GM11168 (cell line): ENCODE data around the gene LRPAP1.
"Not testable (repeated sequence)": the region's sequence is repeated elsewhere in the genome, so short reads cannot be mapped to it uniquely, and the experiment has no call there.

ENCODE experiments used
- in situ Hi-C: fragments of 300-500 bp; cut with MboI; formaldehyde crosslinking; loops from one replicate; pipeline ENCODE4 v1.12.0; 2022; ENCODE audit warnings: low sequenced_read_pairs; ENCODE audit not compliant: unreplicated experiment

Gene LRPAP1

DNA sequence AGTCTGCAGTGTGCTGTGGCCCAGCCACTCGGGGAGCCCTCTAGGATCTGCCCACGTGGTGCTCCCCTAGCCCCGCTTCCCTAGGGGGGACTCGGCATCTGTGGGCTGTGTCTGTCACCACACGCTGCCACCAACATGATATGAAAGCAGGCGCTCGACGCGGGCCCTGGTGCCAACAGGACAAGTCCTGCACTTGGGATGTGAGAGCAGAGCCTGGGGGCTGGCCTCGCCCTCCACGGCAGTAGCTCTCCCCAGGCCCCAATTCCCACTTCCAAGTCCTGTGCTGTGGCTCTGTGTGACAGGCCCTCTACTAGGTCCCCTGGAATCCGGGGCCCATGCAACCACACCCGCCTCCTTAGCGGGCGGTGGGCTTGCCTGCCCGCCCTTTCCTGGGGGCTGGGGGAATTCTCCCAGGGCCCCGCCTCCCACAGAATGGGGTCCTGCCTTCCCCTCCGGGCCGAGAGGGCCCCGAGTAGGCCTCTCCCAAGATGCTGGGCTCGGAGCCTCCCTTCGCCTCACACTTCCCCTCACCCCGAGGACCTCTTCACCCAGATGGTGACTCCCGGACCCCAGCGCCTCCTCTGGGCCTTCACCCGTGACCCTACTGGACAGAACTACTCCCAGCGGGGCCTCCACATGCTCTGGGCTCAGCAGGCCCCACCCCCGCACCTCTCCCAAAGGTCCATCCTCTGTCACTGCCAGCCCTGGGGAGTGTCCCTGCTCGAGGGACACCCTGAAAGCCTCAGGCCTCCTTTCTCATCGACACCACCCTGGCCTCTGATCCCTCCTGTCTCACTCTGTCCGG lies 11.2 kb downstream of the LRPAP1 start:
- in situ Hi-C loops: no loop called here

DNA sequence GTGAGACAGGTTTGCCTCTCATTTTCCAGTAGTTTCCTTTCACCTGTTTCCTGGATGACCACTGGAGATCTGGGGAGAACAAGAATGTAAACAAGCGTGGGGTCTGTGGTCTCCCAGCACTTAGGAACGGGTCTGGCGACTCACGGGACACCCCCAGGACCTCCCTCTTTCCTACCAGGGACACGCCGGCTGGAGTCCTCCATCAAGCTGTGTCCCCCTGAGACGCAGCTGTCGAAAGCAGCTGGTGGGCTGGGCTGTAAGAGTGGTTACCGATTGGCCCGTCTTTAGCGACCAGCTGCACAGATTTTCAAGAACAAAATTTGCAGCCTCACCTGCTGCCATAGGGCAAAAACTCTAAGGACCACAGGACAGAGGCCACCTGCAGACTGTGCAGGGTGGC lies 11.9 kb downstream of the LRPAP1 start:
- in situ Hi-C loops: no loop called here

DNA sequence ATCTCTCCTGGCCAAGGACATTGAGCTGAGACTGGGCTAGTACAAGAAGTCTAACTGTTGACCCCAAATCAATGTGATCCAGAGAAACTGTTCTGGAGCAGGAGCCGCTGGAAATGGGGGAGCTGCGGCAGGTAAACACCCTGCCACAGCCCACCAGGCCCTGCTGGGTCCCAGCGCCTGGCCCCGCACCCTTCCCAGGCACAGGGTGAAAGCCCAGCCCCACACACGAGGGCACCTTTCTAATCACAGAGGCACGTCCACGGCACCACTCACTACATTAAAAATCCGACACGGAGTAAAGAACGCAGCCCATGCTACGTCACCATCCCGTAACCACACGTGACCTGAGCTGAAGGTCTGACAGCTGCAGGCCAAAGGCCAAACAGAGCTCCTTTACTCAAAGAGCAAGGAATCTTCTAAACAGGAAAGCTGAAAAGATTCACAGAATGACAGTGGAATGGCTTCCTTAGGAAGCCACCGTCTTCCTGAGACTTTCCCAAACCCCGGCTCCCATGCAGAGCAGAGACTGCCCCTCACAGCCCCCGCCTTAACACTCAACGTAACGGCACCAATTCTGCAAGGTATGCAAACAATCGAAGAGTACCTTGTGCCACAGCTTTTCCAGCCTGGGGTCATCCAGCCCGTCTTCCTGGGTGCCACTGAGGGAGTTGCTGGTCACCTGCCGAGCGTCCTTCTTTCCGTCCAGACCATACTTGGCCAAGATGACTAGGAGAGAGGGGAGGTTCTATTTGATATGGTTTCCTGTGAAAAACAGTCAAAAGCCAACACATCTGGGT lies 12.6 kb downstream of the LRPAP1 start:
- in situ Hi-C loops: no loop called here

DNA sequence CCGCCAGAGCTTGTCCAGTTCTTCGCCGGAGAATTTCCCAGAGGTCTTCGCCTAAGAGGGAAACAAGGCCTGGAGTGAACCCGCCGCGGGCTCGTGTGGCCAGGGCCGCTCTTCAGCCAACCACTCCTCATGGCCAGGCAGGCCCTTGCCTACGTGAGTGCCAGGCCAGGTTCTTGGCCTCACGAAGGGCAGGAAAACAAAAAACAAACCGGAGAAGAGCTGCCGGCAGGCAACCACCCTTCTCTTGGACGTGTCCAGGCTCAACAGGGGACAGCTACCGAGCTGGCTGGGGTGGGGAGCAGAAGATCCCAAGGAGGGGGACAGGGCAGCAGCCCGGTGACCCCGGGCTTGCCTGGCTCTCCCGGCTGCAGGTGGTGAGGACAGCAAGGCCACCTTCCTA lies 13.3 kb downstream of the LRPAP1 start:
- in situ Hi-C loops: no loop called here

DNA sequence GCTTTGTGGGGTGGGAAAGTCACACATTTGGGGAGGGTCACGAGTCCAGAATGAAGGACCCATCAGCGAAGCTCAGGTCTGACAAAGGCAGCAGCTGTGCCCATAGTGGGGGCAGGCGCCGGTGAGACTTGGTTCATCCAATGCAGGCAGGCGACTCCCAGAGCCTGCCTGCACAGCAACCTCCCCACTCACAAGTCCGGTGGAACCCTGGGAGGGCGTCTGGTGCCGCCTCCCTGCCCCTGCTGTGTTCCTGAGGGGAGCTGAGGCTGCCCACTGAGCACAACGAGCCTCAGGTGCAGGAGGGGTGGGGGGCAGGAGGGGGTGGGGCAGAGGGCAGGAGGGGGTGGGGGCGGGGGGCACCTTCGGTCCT lies 13.7 kb downstream of the LRPAP1 start:
- in situ Hi-C loops: no loop called here

DNA sequence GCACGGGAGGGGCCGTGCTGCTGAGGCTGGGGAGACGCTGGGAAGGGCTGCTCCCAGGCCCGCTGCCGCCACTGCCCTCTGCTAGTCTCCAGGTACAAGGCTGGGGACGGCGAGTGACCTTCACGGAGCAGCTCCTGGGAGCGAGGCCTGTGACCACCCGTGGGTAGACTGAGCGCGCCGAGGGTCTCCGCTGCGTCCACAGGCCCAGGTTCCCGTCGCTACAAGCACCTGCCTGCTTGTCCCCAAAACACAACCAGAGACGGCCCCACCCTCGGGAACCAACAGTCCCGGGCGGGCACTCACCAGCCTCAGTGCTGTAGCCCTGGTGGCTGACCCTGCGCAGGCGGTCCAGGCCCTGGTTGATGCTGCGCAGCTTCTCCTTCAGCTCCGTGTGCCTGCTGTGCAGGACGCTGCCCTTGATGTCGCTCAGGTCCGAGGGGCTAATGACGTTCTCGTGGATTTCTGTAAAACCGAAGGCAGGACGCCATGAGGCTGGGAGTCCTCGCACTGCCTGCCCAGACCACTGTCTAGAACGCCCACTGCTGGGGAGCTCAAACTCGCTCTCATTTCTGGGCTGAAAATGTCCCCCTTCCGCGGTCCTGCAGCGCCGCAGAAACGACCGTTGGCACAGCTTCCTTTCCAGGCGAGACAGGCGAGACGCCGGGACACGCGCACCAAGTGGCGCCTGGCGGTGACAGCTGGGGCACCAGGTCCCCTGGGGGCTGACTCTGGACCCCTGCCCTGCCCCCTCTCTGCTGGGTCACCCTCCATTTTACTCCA lies 14.3 kb downstream of the LRPAP1 start:
- in situ Hi-C loops: no loop called here

DNA sequence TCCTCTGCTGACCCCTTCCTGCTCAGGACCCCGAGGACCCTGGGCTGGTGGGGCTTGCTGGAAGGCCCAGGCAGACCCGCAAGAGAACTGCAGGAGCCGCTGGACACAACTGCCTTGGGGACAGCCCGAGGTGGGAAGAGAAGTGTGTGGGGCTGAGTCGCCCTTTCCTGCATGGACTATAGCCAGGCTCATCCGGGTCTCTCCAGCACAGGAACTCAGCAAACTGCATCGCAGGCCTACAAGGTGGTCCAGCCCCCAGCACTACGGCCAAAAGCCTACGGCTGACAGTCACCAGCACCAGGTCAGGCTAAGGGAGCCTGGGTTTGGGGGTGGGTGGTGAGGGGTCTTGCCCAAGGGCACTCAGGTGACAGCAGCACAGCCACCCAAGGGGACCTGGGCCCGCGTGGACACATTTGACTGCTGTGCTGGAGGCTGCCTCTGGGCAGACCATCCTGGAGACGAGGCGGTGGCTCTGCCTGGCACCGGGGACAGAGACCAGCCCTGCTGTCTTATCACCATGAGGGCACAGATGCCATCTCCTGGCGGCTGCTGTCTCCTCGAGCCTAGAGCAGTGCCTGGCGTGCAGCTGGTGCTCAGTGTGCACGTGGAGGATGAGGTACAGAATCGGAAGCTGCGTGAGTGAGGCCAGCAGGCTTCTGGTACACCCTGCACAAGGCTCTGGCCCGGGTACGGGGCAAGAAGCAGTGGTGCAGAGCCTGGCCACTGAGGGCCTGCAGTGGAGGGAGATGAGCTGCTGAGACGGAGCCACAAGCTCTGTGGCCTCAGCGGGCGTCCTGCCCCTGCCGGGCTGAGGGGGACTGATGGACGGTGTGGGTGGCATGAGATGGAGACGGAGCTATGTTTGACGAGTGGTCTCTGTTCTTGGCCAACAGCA lies 15.1 kb downstream of the LRPAP1 start:
- in situ Hi-C loops: no loop called here

DNA sequence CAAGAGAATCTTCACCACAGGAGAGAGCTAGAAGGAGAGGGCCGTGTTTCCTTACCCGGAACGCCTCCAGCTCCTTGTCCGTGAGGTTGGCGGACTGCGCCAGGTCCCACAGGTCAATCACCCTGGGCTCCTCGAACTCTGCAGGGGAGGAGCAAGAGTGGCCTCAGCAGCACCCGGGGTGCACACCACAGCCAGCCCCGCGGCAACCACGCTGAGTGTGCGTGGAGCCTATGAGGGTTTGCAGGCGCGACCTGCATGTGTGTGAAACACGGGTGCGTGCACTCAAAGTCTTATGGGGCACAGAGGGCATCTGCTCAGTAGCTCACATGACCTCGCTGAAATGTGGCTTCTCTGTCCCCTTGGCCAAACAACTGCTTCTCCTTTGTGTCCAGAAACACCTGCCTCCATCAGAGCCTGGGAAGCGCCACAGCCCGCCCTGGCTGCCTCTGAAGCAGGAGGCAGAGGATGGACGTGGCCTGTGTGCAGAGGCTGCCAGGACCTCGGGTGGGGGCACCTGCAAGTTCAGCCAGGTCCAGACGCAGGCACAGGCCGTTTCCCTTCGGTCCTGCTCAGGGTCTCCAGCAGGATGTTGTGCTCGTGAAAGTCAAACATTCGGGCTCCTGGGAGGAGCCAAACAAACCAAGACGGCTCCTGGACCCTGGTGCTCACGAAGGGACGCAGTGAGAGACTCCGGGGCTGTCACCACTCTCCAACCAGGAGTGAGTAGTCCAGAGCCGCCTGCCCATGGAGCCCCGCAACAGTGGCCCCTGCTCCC lies 16.0 kb downstream of the LRPAP1 start:
- in situ Hi-C loops: no loop called here

DNA sequence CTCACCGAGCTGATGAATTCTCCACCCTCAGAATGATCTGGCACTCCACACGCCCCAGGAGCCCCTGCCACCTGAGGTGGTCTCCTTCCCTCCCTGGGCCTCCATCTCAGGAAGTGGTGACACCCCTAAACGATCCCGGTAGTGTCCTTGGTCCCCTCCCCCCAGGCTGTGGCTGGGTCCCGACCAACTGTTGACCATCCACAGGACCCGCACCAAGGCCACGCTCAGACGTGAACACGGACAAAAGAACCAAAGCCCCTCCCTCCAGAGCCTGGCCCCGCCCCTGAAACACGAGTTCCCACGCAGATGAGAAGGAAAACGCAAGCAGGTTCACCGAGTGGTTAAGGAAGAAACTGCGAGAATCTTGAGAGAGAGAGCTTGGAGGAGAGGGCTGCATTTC lies 16.6 kb downstream of the LRPAP1 start:
- in situ Hi-C loops: no loop called here

DNA sequence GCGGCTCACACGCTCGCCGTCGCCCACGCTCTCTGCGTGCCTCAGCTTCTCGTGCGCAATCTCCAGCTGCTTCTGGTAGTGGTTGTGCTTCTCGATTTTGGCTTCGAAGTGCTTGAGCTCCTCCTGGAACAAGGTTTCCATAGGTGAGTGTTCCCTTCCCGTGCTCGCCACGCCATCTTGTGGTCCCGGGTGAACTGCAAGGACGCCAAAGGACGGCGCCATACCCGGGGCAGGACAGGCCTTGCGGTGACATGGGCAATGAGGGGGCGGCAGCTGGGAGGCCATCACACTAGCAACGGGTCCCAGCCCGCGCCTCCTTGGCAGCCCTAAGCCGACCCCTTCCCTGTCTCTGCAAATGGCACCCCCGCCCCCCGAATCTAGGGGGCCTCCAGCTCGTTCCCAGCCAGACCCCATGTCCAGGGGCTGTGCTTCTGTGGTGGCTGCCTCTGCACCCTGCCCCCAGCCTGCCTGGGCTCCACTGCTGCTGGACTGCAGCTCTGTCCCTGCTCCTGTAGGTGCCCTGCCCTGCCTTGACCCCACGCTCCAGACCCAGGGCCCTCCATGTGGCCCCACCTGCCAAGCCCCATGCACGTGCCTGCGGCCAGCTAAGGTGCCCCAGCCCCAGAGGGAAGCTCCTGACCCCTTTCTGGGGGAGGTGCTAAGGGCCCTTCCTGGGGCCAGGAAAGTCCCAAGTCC lies 17.3 kb downstream of the LRPAP1 start:
- in situ Hi-C loops: no loop called here

DNA sequence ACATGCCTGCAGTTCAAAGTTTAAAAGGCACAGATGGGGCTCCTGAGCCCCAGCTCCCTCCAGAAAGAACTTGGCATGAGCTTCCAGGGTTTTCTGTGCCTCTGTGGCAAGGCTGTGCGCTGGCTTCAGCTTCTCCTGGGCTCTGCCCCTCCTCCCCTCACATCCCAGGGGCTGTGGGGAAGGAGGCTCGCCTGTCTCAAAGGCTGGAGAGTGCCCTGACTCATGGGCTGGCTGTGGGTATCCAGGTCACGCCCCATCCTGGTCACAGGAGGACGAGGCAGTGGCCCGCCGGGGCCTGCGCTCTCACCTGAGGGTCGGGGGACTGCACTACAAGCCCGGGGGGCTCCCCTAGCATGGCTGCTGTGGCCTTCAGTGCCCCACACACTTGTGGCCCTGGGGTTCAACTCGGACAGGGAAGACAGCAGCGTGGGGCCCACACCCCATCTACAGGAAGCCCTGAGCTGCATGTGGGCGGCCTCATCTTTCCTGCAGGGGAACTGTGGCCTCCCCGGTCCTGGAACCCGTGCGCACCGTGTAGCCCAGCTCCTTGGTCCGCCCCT lies 17.9 kb downstream of the LRPAP1 start:
- in situ Hi-C loops: no loop called here

DNA sequence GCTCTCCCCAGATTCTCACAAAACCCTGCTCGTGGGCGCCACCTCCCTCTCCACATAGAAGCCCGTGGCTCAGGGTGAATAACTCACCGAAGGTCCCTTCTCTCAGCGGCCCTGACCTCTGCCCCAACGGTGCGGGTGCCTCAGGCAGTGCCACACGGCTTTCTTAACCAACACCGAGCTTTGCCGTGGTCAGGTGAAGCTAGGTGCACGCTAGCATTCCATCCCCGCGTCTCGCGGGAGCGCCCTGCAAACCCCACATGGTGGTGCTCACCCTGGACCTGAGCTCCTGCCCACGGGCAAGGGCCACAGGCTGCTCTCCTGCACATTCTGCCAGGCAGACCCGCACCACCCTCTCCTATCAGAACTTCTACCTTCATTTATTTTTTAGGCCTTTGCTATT lies 18.4 kb downstream of the LRPAP1 start:
- in situ Hi-C loops: no loop called here

DNA sequence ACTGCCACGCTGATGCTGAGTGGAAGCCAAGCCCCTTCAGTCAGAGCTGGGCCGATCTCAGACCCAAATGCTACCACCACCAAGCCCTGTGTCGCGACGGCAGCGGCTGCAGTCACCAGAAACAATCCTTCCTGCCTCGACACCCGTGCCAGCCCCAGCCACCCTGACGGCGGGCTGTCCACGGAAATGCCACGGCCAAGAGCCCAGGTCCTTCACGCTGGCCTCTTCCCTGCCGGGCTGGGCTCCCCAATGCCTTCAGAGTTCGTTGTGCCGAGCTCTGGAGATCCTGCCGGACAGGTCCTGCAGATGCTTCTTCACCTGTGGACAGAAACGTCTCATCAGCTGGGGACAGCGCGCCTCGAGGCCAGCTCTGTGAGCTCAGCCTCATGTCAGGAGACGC lies 19.5 kb downstream of the LRPAP1 start:
- in situ Hi-C loops: no loop called here

DNA sequence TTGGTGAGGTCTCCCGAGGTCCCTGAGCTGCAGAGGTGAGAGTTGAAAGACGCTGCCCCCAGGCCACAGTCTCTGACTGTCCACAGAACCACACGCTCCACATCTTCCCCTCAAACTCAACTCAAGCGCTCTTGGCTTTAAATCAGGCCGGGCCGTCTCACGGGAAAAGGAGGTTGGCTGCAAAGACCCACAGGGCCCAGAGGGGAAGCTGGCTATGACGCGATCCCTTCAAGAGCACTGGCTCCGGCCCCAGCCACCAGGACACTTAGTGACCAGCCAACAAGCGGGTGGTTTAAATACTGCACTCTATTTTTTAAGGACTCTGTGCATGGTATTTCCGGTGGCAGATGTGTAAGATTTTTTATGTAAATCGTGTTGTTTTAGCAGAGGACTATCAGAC lies 19.9 kb downstream of the LRPAP1 start:
- in situ Hi-C loops: no loop called here

DNA sequence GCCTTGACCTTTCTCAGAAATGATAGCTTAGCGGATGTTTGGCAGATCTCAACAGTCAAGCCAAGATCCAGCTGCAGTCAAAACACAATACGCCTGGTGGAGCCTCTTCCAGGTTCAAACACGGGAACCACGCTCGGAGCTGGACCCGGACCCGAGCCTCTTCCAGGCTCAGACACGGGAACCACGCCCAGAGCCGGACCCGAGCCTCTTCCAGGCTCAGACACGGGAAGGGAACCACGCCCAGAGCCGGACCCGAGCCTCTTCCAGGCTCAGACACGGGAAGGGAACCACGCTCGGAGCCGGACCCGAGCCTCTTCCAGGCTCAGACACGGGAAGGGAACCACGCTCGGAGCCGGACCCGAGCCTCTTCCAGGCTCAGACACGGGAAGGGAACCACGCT lies 20.6 kb downstream of the LRPAP1 start:
- in situ Hi-C loops: not testable (repeated sequence)

DNA sequence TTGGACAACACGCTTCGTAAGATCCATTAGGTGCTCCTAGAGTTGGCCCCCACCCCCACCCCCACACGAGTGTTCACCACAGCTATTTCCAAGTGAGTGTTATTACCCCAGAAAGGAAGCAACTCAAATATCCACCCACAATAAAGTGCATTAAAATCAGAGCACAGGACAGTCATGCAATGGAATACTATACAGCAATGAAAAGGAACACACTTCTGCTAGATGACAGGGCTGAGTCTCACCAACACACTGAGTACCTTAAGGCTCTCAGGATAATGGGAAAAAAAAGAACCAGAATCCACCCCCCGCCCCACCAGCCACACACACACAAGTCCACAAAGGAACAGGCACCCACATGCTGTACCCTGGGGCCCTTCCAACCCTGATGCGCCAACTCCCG lies 21.0 kb downstream of the LRPAP1 start:
- in situ Hi-C loops: no loop called here

DNA sequence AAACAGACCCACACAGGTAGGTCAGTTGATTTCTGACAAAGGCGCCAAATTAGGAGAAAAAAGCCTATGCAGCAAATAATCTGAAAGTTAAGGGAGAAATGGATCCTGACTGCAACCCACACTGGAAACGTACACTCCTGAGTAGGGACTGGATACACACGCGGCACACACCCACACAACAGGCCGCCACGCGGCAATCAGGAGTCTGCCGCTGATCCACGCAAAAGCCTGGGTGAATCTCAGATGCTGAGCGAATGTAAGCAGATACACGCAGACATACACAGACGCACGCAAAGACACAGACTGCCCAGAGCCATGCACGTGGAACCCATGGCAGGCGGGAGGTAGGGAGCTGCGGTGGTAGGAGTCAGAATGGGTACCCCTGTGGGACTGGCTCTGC lies 21.7 kb downstream of the LRPAP1 start:
- in situ Hi-C loops: no loop called here

DNA sequence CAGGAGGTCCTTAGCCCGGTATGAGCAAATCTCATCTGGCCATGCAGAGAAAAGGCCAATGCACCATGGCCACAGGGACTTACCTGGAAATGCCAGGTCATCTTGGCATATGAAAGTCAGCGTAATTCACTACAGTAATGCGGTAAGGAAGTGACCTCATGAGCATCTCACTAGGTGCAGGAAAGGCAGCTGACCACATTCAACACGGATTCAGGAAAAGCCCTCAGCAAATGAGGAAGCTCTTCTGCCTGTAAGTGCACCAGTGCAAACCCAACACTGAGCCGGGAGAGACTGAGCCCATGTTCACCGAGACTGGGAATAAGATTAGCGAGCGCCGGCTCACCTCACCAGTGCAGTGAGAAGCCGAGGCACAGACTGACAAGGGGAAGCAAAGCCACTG lies 23.7 kb downstream of the LRPAP1 start:
- in situ Hi-C loops: no loop called here
